Sigmoid colon (tissue), 4 donors: ENCODE data around the gene C11orf16.

ENCODE experiments used
- EP300 ChIP-seq, 4 donors: sonication (generic); formaldehyde crosslinking; IDR thresholded peaks; one replicate each; pipeline ENCODE4 v1.6.1; 2017; ENCODE audit warnings: antibody characterized with exemption in 4 of 4
- POLR2A ChIP-seq, 2 donors: fragments of 450-650 bp; IDR thresholded peaks; one replicate each; pipeline ENCODE4 v1.6.1; 2016; ENCODE audit warnings: antibody characterized with exemption in 2 of 2, mild to moderate bottlenecking in 2 of 2, moderate library complexity in 2 of 2
- POLR2AphosphoS5 ChIP-seq, 4 donors: sonication (generic); formaldehyde crosslinking; IDR thresholded peaks; one replicate each; pipeline ENCODE4 v1.6.1; 2017; ENCODE audit warnings: antibody characterized with exemption in 4 of 4
- TF ChIP-seq, protein P1 (sequence below), 4 experiments: fragments of 450-650 bp in 3 of 4; fragments of 200-600 bp in 1 of 4; IDR thresholded peaks; one replicate each; pipeline ENCODE4 v1.5.1; 2016 to 2019; ENCODE audit warnings: antibody characterized with exemption in 4 of 4, mild to moderate bottlenecking in 3 of 4, moderate library complexity in 2 of 4

DNA sequence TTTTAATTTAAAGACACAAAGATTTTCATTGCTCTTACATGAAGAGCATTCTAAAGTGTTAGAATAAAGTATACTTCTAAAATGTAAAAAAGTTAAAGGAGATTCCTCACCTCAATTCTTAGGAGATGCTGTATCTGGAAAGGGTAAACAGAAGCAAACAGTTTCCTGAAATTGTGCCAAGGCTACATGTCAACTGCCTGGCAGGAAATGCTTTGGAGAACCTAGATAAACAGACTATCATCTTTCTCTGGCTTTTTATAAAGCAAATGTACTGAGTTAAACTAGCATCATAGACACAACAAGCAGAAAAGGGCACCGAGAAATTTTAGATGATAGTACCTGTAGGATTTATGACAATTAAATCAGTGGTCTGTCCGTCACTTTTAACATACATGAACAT, 46.4 kb downstream of the C11orf16 start:
- TF ChIP-seq POLR2A (IDR thresholded peaks at IDR 0.05) (no peak), POLR2AphosphoS5 (IDR thresholded peaks at IDR 0.05) (no peak), EP300 (IDR thresholded peaks at IDR 0.05) (no peak)
- TF ChIP-seq, protein P1, sequence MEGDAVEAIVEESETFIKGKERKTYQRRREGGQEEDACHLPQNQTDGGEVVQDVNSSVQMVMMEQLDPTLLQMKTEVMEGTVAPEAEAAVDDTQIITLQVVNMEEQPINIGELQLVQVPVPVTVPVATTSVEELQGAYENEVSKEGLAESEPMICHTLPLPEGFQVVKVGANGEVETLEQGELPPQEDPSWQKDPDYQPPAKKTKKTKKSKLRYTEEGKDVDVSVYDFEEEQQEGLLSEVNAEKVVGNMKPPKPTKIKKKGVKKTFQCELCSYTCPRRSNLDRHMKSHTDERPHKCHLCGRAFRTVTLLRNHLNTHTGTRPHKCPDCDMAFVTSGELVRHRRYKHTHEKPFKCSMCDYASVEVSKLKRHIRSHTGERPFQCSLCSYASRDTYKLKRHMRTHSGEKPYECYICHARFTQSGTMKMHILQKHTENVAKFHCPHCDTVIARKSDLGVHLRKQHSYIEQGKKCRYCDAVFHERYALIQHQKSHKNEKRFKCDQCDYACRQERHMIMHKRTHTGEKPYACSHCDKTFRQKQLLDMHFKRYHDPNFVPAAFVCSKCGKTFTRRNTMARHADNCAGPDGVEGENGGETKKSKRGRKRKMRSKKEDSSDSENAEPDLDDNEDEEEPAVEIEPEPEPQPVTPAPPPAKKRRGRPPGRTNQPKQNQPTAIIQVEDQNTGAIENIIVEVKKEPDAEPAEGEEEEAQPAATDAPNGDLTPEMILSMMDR (IDR thresholded peaks at IDR 0.05) = no peak
